KG1 (cell line): ENCODE data around the gene OLIG3.

ENCODE experiments used
- DNase-seq: peaks from one replicate; lab custom pipeline; 2025; lab: John Stamatoyannopoulos, UW

OLIG3 gene

DNA sequence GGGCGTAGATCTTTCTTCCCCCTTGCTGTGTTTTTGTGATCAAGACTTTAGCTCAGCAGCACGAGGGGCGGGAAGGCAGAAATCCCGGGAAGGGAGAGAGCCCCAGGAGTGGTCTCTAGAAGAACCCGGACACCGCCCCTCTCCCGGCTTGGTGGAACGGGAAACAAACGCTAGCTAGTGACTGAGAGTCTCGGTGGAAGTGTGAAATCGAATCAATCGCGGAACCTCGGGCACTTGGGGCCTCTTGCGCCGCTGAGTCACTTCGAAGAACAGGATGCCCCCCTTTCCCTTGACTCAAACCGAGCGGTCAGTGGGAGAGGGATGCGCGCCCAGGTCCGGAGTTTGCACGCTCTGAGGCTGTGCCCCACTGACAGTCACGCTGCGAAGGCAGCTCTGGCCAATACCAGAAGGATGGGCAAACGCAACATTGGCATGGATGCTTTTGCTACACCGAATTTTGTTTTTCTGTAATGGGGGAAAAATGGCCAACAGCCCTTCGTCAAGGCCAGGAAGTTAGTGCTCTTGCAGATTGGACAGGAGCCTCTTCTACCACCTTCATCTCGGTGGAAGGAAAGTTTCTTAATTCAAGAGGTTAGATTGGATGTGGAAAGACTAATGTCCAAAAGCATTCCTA is 1.6 kb upstream of the OLIG3 start:
- no peak for DNase-seq

DNA sequence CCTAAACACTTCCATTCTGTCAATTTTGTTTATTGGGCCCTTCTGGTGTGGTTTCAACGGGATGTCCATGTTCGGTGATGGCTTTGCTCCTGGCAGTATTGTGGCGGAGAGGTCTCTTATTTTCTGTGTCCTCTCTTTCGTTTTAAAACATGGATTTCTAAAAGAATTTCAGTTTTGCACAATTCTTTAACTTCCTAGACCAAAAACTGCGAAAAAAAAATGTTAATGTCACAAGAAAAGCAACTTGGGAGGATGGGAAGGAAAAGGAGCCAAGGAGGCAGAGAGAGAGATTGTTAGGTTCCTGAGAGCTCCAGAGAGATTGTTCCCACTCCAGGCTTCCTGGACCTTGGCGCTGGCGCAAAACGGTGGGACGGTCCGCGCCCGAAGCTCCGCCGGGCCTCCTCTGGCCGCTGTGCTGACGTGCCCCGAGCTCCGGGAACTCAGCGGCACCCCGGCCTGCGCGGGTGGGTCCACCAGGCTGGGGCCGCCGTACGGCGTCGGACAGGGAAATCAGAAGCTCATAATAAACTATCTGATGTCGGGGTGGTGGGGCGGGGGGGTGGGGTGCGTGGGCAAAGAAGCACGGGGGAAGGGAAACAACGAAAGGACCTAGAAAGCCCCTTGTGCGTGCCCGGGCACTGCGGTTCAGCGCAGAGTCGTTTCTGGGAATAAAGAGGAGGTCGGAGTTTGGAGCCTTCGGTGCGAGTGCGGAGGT is 951 bp upstream of the OLIG3 start:
- DNase-seq = no peak

DNA sequence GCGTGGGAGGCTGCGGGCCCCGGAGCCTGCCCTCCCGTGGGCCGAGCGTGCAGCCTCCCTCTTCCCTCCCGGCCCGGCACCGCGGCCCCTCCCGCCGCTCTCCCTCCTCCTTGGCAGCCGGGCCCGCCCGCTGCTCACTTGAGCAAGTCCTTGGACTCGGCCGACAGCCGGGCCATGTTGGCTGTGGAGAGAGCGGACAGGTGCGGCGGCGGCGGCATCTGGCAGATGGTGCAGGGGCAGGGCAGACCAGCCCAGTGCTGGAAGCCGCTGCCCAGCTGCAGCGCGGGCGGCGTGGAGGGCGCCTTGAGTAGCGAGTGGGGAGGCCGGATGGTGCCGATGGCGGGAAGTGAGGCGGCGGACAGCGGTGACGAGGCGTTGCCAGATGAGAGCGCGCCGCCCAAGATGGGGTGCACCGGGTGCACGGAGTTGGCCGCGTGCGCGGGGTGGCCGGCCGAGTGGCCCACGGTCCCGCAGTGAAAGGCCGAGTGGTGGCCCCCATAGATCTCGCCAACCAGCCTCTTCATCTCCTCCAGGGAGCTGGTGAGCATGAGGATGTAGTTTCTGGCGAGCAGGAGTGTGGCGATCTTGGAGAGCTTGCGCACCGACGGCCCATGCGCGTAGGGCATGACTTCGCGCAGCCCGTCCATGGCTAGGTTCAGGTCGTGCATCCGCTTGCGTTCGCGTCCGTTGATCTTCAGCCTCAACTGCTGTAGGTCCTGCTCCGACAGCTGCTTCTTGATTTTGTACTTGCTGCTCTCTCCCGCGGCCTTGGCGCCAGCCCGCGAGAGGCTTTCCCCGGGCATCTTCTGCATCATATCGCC is 766 bp downstream of the OLIG3 start:
- no peak for DNase-seq

DNA sequence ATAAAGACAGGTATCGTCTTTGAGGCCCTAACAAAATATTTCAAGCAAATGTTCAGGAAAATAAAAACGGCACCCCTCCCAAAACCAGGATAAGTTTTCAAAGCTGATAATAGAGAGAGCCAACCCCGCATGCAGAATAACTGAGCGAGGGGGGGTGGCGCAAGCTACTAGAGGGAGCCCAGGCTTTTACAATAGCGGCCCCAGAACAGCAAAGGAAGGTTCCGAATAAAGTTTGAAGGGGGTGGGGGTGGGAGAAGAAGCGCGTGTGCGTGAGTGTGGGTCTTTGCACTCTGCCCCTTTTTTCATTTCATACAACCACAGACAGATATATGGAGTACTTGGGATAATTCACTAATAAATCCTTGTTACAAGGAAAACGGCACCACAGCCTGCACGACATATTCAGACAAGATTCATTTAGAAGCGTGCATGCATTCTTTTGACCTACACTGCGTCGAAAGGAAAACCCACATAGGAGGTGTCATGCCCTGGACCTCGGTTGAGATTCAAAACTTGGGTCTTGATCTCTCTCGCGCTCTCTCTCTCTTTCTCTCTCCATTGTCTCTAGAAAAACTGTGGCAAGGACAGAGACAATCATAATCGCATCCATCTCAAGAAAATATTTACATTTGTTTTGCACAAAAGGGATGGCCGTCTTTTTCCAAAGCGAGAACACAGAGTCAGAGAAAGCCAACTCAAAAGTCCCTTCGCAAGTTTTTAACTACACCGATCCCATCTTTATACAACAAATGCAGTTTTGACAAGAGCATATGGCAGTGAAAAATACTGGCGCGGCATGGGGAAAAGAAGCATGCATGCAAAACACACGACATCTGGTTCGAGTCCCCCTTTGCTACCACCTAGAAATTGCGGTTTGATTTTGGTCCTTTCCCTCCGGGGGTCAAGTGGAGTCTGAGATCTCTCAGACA is 1.6 kb downstream of the OLIG3 start:
- DNase-seq = no peak

DNA sequence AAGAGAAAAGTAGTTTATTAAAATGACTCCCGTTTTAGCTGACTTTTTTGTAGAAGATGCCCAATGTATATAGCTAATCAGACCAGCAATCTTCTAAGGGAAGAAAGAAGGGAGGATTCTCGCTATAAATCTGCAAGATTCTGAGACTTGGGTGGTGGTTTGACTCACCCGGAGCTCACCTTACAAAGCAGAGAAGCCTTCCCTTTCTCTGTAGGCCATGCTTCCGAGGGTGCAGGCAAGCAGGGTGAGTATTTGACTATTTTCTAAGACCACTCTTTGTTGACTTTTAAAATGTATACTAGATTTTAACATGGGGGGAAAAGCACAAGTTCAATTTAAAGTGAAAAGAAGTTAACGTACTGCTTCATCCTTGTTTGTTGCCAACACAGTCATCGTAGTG is 2.7 kb downstream of the OLIG3 start:
- DNase-seq = no peak

DNA sequence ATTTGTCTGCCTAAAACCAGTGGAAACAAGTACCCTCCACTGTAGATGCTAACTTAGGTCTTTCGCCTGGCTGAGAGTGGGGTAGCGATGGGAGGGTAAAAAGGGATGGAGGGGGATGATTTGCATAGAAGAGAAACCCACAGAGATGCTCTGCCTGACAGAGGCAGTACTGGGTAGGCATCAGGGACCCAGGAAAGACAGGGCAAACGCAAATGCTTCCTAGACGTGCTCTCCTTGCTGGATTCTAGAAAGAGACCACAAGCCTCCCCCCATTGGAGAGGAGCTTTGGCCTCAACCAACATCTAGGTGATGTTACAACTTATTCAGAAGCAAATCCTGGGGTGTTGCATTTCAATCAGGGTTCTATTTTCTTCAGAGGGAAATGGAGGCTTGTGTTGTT is 3.2 kb downstream of the OLIG3 start:
- DNase-seq = no peak

DNA sequence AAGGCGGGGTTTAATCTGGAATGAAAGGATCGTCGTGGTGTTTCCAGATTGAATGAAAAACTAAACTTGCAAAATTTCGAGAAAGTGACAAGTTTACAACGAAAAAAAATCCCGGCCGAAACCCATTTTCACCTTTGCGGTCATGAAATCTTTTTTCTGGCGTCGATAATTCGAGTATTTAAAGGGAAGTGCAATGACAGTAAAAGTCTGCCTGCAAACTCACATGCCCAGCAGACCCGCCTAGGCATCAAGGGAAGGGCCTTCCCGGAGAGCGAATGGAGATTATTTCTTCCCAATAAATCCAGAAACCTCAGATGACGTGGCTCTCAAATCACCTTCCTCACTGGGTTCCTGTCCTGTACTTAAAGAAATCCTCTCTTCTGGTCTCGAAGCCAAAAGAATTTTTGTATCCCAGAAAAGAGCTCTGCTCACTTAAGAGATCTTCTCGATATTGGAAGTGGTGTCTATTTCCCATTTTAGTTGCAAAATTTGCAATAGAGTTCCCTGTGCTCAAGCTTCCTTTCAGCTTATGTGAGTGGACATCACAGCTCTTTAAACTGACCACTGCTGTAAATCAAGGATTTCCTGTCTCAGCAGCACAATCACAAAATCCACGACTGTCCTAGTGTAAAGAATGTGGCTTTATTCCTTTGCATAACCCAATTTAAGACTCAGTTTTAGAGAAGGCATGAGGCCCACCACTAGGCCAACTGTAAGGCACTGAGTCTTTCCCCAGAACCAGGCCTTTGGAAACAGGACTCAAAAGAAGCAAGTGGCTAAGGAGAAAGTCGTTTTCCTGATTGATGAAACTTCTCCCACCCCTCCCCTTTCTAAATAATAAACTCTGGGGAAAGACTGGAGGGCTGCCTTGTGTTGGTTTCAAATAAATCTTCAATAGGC is 3.9 kb downstream of the OLIG3 start:
- DNase-seq = no peak

DNA sequence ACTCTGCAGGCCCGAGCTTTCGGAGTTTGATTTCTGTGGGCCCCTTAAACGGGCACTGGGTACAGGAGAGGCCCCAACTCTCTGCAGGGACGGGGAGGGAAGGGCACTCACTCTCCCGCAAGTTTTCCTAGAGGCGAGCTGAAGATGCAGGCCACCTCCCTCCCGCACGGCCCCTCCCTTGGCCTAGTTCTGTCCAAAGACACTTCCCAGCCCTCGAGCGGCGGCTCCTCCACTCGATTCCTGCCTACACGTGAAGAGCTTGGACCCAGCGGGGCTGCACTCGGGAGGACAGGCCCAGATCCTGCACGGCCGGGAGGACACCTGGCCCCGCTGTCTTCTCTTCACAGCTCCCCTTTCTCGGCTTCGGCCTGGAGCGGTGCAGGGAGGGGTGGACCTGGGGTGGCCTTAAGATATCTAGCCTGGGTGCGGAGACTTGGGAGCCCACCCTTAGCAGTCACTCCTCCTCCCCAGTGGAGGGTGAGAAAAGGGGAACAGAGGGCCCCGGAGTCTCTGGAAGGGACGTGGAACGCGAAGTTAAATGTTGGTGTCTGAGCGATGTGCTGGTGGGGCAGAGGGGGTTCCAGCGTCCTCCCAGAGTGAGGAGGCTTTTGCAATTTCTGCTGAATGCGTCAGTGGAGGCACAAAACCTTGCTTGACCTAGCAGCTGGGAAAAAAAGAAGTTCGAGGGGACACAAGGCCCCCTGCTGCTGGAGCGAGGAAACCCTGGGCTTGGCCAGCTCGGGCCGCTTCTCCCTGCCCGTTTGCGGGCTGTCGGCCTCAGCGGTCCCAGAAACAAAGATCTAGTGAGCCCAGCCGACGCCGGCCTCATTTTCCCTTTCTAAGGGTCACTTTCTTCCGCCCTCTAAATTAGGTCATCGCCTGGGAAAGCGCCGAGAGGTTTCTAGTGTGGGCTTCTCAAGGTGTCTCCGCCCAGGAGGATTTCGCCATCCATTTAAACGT is 4.9 kb downstream of the OLIG3 start:
- no peak for DNase-seq

DNA sequence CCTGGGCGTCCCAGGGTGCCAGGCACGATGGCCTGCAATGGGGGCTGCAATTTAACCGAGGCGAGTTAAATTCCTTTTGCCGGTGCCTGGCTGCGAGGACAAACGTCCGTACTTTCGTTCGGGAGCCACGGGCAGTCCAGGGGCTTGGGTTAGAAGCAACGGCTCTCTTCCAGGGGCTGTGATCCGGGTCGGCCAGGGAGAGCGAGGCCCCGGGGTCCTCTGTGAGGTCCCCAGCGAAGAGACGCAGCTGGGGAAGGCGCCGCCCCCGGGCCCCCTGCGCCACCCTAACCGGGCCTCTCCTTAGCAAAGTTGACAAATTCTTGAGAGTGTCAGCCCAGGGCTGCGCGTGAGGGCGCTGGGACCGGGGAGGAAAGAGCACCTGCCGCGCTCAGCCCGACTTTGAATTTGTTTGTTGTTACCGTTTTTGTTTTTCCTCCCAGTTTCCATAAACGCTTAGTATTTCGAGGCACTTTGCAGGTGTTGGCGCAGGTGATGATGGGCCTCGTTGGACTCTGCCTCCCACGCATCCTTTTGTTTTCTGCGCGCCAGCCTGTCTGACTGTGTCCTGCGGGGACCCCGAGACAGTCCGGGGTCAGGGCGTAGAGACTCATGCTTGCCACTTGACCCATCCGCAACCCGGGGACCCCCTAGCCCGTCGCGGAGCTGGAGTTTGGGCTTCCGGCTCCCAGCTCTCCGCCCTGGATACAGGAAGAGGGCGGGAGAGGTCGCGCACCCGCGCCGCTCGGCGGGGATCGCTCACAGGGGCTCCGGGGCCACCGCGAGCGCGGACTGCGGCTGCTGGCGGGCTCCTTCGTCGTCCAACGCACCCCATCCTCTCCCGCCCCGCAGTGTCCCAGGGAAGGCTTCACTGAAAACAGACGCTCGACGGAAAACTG is 5.8 kb downstream of the OLIG3 start:
- no peak for DNase-seq

DNA sequence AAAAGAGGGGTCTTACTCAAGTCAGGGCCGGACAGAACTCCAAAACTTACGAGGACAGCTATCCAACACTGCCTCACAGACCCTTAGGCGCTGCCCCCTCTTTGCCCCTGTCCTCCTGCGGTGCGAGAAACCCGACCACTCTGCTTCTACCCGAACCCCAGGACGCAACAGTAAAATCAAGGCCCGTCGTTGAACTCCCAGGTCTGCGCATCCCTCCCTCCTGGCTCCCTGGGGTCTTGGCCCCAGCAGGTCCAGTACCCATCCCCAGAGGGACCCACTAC is 6.4 kb downstream of the OLIG3 start:
- no peak for DNase-seq

DNA sequence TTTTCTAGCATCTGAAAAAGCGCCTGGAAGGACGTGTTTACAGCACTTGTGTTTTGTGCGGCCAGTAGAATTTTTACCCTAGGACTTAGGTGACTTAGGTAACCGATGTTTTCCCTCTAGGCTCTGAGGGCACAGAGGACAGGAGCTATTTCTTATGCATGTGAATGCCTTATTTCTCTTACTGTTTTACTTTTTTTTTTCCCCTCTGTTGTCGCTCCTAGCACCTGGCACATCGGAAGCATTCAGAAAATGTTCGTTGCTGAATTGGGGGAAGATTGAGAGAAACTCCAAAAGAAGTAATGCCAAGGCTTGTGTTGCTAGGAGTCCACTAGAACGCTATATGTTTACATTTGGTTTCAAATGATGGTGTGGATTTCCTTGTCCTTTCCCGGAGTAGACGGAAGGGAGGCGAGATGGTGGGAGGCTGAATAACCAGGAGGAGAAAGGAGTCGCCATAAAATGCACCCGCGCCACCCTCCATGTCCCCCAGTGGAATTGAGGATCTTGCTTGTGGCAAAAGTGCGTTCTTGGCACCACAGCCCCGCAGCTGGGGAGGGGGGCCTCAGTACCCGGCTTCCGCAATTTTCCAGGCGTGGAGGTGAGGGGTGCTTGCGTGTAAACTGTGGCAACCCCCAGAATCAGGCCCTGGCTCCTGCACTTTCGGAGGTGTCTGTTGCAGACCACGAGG is 6.9 kb downstream of the OLIG3 start:
- no peak for DNase-seq

DNA sequence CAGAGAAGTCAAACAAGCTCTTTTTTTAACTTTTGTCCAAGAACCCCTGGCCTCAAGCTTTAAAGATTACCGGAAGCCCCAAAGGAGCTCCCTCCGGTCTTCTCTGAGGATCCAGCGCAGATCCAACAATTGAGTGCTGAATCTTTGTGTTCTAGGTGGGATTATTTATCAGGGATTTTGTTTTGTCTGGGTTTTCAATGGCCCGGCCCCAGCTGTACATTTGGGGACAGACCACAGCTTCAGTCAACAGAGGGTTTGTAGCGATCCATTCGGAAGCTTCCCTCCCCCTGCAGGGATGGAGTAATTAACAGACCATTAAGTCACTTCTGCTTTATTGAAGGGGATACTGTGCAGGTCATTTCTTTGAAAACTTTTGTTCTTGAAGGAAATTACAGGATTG is 7.8 kb downstream of the OLIG3 start:
- no peak for DNase-seq

DNA sequence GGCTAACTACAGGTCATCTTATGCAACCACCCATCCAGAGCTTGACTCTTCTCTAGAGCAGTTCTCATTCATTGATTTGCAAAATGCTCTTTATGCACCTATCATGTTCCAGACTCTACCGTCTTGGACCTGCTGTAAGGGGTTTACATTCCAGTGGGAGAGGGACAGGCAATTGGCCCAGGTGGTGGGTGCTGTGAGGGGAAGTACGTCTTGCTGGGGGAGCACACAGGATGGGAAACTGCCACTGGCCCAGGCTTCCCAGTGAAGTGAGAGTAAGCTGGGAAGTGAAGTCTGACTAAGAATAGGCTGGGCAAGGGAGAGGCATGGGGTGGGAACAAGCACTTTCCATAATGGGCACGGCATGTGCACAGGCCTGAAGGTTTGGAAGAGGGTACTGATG is 13.8 kb downstream of the OLIG3 start:
- no peak for DNase-seq

DNA sequence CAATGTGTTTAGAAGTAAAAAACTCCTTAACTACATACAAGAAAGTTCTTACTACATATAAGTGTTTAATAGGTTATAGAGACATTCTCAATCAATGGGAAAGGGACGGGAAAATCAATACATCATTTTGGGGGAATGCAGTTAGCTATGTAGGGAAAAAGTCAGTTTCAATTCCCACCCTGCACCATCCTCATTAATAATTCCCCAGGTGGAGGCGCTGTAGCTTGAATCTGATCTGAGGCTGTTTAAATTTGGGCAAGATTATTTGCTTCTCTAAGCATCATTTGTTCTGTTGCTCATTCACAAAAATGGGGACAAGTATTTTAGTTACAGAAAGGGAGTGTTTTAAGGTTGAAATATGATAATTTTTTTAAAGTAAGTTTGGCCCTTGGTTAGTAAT is 19.1 kb downstream of the OLIG3 start:
- DNase-seq = no peak

DNA sequence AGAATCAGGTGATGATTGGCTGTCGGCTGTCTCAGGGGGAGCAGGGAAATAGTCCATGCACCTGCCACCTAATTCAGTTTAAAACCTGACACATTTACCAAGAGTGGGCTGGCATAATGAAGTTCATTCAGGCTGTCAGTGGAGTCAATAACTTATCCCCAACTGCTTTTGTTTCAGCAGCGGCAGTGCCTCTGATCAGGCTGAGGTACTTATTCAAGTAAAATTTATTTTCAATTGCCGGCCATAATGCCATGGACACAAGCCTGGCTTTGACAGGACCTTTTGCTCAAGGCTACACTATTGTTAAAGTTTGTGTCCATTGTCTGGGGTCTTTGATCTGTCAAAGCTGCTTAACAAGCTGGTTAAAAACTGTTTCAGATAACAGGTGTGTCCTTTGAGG is 20.6 kb downstream of the OLIG3 start:
- no peak for DNase-seq

DNA sequence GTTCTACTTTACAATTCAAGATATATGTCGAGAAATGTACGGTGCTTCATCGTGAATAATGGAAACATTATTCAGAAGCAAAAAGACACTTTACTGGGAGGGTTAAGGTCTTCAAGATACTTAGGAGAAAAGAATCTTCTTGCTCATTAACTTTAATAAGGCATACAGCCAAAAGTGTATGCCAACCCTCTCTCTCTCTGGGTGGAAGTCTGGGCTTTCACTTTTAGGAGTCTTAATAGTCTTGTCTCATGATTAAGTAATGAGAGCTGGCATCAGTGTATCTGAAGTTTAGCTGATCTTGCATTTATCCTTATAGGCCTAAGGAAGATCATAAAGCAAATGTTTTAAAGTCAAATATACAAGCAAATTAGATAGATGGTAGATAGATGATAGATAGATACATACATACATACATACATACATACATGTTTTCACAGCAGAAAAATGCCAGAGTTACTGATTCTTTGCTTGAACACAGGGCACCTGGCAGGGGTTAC is 21.5 kb downstream of the OLIG3 start:
- no peak for DNase-seq

DNA sequence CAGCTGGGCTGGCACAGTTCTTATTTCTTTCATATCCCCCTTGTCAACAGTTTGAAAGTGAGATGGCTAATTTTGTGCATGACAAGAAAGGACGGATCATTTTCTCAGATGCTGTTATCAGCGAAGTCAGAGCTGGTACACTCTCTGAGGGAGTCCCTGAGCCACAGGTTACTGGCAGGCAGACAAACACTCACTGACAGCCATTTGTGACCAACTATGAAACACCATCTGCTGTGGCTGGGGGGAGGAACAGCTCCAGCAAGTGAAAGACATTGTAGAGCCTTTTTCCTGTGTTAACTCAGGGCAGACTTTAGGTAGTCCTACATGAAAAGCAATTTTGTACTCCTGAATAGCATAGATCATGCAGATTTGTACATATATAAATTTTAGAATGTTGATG is 22.2 kb downstream of the OLIG3 start:
- no peak for DNase-seq

DNA sequence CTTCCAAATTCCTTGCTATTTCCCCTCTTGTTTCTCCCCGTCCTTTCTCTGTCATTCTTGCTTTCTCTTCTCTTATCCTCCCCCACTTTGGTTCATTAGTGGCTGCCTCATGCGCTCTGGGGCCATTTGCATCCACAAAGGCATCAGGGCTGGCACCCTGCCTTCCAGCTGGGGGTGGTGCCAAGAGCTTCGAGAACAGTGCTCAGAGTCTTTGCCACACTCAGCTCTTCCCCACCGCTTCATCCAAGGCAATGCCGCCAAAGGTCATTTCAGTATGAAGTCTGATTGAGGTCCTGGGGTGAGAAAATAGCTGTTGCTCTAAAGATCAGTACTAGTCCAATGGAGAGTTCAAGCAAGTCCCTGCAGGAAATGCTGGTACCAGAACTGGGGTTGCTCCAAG is 22.7 kb downstream of the OLIG3 start:
- DNase-seq = no peak
